ENCODE measurements around the gene MDFI.

Gene MDFI

GRCh38 chr6:41688256-41688965 is 50.1 kb downstream of the MDFI start:
- Mint-ChIP-seq H3K4me3 (no peak overlapping the region), H3K36me3 (ENCODE audit: low read depth) (no peaks in the 10 kb centered on the region), H3K9me3 (no peaks in the 10 kb centered on the region), H3K4me1 (peaks cover 30% of the 10 kb centered on the region), H3K27me3 (ENCODE audit: low read depth, poor library complexity) (peaks cover 42% of the 10 kb centered on the region), H3K27ac (no peak overlapping the region)
- TF ChIP-seq, protein P1, sequence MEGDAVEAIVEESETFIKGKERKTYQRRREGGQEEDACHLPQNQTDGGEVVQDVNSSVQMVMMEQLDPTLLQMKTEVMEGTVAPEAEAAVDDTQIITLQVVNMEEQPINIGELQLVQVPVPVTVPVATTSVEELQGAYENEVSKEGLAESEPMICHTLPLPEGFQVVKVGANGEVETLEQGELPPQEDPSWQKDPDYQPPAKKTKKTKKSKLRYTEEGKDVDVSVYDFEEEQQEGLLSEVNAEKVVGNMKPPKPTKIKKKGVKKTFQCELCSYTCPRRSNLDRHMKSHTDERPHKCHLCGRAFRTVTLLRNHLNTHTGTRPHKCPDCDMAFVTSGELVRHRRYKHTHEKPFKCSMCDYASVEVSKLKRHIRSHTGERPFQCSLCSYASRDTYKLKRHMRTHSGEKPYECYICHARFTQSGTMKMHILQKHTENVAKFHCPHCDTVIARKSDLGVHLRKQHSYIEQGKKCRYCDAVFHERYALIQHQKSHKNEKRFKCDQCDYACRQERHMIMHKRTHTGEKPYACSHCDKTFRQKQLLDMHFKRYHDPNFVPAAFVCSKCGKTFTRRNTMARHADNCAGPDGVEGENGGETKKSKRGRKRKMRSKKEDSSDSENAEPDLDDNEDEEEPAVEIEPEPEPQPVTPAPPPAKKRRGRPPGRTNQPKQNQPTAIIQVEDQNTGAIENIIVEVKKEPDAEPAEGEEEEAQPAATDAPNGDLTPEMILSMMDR (IDR thresholded peaks at IDR 0.05): no peak
- no peak for DNase-seq

DNA sequence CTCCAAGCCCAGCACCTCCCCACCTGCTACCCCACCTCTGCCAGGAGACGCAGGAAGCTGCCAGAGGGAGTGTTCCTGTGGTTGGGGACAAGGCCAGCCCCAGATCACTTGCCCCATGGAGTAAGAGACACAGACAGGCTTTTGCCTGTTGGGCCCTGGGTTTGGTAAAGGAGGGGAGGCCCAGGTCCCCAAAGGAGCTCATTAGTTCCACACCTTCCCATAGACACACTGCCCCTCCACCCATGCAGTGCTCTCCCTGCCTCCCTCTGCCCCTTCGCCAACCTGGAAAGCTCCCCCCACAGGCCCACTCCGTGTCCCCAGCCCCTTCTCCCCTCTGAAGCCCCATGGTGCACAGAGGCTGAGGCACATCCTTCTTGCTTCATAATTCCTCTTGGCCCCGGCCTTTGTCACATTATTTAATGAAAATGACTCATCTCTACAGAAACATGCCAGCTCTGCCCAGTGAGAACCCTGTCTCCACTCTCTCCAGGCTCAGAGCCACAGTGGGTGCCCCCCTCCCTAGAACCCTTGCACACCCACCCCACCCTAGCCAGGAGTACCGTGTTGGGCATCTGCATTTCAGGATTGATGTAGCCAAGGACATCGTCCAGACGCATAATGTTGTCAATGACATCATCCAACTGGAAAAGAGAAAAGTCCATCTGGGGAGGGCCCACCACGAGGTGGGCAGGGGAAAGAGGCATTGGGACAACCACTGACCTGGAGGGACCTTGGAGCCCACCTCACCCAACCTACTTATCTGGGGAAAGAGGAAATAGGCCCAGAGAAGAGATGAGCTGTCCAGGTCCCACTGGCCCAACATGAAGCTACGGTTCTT is 51.1 kb downstream of the MDFI start:
- peaks cover 47% of the 10 kb centered on the region for H3K27me3 Mint-ChIP-seq (ENCODE audit: low read depth, poor library complexity)
- H3K36me3 Mint-ChIP-seq (ENCODE audit: low read depth): no peaks in the 10 kb centered on the region
- H3K27ac Mint-ChIP-seq: no peak overlapping the region
- TF ChIP-seq, protein P1 (IDR thresholded peaks at IDR 0.05): no peak
- H3K4me3 Mint-ChIP-seq: no peak overlapping the region
- no peaks in the 10 kb centered on the region for H3K9me3 Mint-ChIP-seq
- peaks cover 21% of the 10 kb centered on the region for H3K4me1 Mint-ChIP-seq
- no peak for DNase-seq

GRCh38 chr6:41690541-41691330 is 52.5 kb downstream of the MDFI start:
- no peak overlapping the region for H3K4me3 Mint-ChIP-seq
- no peak overlapping the region for H3K27ac Mint-ChIP-seq
- TF ChIP-seq, protein P1 (IDR thresholded peaks at IDR 0.05): no peak
- no peaks in the 10 kb centered on the region for H3K9me3 Mint-ChIP-seq
- no peak for DNase-seq
- peaks cover 15% of the 10 kb centered on the region for H3K4me1 Mint-ChIP-seq
- no peaks in the 10 kb centered on the region for H3K36me3 Mint-ChIP-seq (ENCODE audit: low read depth)
- peaks cover 43% of the 10 kb centered on the region for H3K27me3 Mint-ChIP-seq (ENCODE audit: low read depth, poor library complexity)

DNA sequence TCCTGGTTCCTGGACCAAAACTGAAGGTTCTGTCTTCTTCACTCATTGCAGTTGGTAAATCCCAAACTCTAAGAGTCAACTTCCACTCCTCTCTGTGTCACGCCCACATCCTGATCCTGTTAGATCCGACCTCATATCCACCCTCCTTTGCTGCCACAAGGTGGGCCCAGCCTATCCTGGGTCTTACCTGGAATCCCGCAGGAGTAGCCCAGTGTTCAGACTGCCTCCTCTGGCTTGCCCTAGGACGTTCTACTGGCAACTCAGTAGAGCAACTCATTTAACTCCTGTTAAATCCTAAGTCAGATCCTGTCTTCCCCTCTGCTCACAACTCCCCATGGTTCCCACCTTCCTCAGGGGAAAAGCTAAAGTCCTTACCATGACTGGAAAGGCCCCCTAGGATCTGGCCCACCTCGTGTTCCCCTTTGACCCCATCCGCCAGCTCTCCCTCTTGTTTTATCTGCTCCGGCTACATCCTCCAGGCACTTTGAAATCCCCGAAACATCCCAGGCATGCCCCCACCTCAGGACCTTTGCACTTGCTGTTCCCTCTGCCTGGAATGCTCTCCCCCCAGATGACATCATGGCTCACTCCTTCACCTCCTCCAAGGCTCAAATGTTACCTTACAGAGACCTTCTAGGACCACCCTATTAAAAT is 53.3 kb downstream of the MDFI start:
- Mint-ChIP-seq H3K27me3 (ENCODE audit: low read depth, poor library complexity) (peaks cover 42% of the 10 kb centered on the region), H3K36me3 (ENCODE audit: low read depth) (no peaks in the 10 kb centered on the region), H3K4me1 (peaks cover 15% of the 10 kb centered on the region), H3K27ac (no peak overlapping the region), H3K4me3 (no peak overlapping the region), H3K9me3 (no peaks in the 10 kb centered on the region)
- TF ChIP-seq, protein P1 (IDR thresholded peaks at IDR 0.05): no peak
- no peak for DNase-seq

GRCh38 chr6:41692080-41692675 is 53.9 kb downstream of the MDFI start:
- Mint-ChIP-seq H3K4me1 (peaks cover 10% of the 10 kb centered on the region), H3K36me3 (ENCODE audit: low read depth) (no peaks in the 10 kb centered on the region), H3K27ac (no peak overlapping the region), H3K9me3 (no peaks in the 10 kb centered on the region), H3K27me3 (ENCODE audit: low read depth, poor library complexity) (peaks cover 38% of the 10 kb centered on the region), H3K4me3 (no peak overlapping the region)
- no peak for DNase-seq
- TF ChIP-seq, protein P1 (IDR thresholded peaks at IDR 0.05): no peak

All from nephron progenitor cell (in vitro differentiated cells).